K562 (cell line): Measurements from ENCODE around the gene PATE4. TPM values are rescaled to one million over a fixed set of nuclear protein-coding genes. Genes with fewer than 3 reads are reported as not detected.

ENCODE experiments used
- LCOR ChIP-seq: sonication (generic); formaldehyde crosslinking; IDR thresholded peaks from 2 replicates; pipeline ENCODE4 v1.8.0; 2022; ENCODE audit warnings: mild to moderate bottlenecking, missing genetic modification reagents
- PHB2 ChIP-seq: fragments of 450-650 bp; IDR thresholded peaks from 2 replicates; pipeline ENCODE4 v1.6.1; 2017; ENCODE audit warnings: low read depth
- PHTF2 ChIP-seq: fragments of 250-450 bp; sonication (Bioruptor Pico); IDR thresholded peaks from 2 replicates; pipeline ENCODE4 v1.5.0; 2021; ENCODE audit warnings: mild to moderate bottlenecking
- POLR2AphosphoS2 ChIP-seq: IDR thresholded peaks from 2 replicates; pipeline ENCODE4 v1.6.1; 2012; ENCODE audit warnings: low read length, improper control_type of control experiment
- PYGO2 ChIP-seq: fragments of 450-650 bp; IDR thresholded peaks from 2 replicates; pipeline ENCODE4 v1.6.1; 2016; ENCODE audit warnings: mild to moderate bottlenecking, missing genetic modification characterization, moderate library complexity, missing compliant biosample characterization
- STAG1 ChIP-seq: sonication (generic); formaldehyde crosslinking; IDR thresholded peaks from 2 replicates; pipeline ENCODE4 v1.5.0; 2020; ENCODE audit warnings: missing genetic modification reagents, borderline replicate concordance
- WHSC1 ChIP-seq: IDR thresholded peaks from one replicate; pipeline ENCODE4 v1.6.1; 2012; ENCODE audit warnings: low read length, control low read depth, inconsistent platforms
- polyA plus RNA-seq, 8 experiments: library from polyadenylated mRNA; depleted of rRNA in 4 of 8; stranded (reverse) in 5 of 8; unstranded in 3 of 8; fragments of >200 nt; fragmentation: Nextera tagmentation in 2 of 8; fragmentation: Illumina TruSeq in 1 of 8; extraction: Ambion mirVana in 2 of 8; extraction: Trizol in 1 of 8; gene quantifications; 2 replicates each; pipeline versions ENCODE4 v1.2.1 to v1.2.3, GENCODE V29; 2011 to 2014; ENCODE audit warnings: inconsistent platforms in 1 of 8, missing spikeins in 1 of 8
- total RNA-seq, 7 experiments: library from RNA; depleted of rRNA in 6 of 7; stranded (reverse); fragments of >200 nt in 6 of 7; fragmentation: Illumina TruSeq in 2 of 7; extraction: Trizol in 2 of 7; gene quantifications; 2 replicates each; pipeline versions ENCODE4 v1.2.1 to v1.2.3, GENCODE V29; 2011 to 2021; ENCODE audit warnings: low replicate concordance in 1 of 7
- TF ChIP-seq, protein P1 (sequence below): fragments of 450-650 bp; IDR thresholded peaks from 2 replicates; pipeline ENCODE4 v1.6.1; 2017; ENCODE audit warnings: mild to moderate bottlenecking, moderate library complexity
- TF ChIP-seq, protein P2 (sequence below): fragments of 250-450 bp; sonication (Bioruptor Pico); IDR thresholded peaks from 2 replicates; pipeline ENCODE4 v1.4.0; 2020
- TF ChIP-seq, protein P3 (sequence below): sonication (generic); formaldehyde crosslinking; IDR thresholded peaks from 2 replicates; pipeline ENCODE4 v1.8.0; 2022; ENCODE audit warnings: mild to moderate bottlenecking, missing genetic modification reagents, borderline replicate concordance
- TF ChIP-seq, protein P4 (sequence below): sonication (generic); formaldehyde crosslinking; IDR thresholded peaks from 2 replicates; pipeline ENCODE4 v1.8.1; 2023; ENCODE audit warnings: mild to moderate bottlenecking, missing genetic modification reagents, moderate library complexity
- TF ChIP-seq, protein P5 (sequence below), 2 experiments: IDR thresholded peaks; 2 replicates each; pipeline ENCODE4 v1.6.1; 2011; ENCODE audit warnings: borderline replicate concordance in 1 of 2, control low read depth in 1 of 2, low read depth in 1 of 2, low read length in 1 of 2, mild to moderate bottlenecking in 1 of 2, mixed read lengths in 1 of 2, moderate library complexity in 1 of 2; ENCODE audit not compliant: insufficient read depth in 1 of 2, insufficient read length in 1 of 2, poor library complexity in 1 of 2, severe bottlenecking in 1 of 2; ENCODE audit errors: extremely low read depth in 1 of 2

Gene PATE4
- total and polyA plus RNA-seq, 9 of the 15 experiments (the other 6 are each of a cell fraction or from before 2014, with no cell fraction given), result not detected

DNA sequence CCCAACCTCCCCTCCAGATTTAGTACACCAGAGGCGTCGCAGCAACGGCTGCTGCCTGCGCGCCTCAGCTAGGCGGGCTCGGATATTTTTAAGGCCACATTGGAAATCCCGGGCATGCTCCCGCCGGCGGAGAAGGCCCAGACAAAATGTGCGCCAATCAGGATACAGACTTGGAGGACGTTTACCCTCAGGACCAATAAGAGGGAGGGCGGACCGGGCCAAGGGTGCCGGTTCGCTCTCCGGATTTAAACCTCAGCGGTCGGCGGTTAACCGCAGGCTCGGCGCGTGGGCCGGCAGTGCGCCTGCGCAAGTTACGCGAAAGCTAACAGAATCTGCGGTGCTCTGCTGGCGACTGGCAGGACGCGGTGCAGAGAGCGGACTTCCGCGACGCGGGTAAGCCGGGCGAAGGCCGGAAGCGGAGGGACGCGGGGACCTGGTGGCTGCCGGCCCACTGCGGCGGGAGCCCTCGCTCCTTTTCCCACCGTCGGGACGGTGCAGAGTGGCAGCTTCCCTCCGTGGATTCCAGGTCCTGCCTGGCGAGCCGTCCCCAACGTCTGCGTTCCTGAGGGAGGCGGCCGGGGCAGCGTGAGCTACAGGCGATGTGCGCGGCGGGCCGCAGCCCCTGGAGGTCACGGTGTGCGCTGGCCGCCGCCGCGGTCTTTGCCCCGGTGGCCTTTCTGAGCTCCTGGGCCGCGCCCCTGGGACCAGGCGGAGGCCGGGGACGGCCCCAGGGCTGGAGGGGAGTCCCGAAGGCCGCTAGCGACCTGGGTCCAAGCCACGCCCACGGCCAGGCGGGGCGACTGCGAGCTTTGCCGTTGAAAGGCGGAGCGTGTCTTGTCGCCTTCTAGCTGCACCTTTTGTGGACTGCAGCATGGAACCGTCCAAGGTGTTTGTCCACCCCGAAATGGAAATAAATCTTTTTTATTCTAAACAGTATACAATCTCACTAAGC is 54.5 kb downstream of the PATE4 start, which contains the start of gene HYLS1 (continued):
- TF ChIP-seq, protein P1, sequence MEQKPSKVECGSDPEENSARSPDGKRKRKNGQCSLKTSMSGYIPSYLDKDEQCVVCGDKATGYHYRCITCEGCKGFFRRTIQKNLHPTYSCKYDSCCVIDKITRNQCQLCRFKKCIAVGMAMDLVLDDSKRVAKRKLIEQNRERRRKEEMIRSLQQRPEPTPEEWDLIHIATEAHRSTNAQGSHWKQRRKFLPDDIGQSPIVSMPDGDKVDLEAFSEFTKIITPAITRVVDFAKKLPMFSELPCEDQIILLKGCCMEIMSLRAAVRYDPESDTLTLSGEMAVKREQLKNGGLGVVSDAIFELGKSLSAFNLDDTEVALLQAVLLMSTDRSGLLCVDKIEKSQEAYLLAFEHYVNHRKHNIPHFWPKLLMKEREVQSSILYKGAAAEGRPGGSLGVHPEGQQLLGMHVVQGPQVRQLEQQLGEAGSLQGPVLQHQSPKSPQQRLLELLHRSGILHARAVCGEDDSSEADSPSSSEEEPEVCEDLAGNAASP, result no peak
- TF ChIP-seq PHTF2 (CRISPR knock-in tag) (no peak), POLR2AphosphoS2 (no peak; the same call in 1 of the 2 replicates), WHSC1 (no peak), LCOR (CRISPR knock-in tag) (no peak), PHB2 (no peak), STAG1 (CRISPR knock-in tag) (no peak), PYGO2 (tag) (no peak)
- TF ChIP-seq, protein P2, sequence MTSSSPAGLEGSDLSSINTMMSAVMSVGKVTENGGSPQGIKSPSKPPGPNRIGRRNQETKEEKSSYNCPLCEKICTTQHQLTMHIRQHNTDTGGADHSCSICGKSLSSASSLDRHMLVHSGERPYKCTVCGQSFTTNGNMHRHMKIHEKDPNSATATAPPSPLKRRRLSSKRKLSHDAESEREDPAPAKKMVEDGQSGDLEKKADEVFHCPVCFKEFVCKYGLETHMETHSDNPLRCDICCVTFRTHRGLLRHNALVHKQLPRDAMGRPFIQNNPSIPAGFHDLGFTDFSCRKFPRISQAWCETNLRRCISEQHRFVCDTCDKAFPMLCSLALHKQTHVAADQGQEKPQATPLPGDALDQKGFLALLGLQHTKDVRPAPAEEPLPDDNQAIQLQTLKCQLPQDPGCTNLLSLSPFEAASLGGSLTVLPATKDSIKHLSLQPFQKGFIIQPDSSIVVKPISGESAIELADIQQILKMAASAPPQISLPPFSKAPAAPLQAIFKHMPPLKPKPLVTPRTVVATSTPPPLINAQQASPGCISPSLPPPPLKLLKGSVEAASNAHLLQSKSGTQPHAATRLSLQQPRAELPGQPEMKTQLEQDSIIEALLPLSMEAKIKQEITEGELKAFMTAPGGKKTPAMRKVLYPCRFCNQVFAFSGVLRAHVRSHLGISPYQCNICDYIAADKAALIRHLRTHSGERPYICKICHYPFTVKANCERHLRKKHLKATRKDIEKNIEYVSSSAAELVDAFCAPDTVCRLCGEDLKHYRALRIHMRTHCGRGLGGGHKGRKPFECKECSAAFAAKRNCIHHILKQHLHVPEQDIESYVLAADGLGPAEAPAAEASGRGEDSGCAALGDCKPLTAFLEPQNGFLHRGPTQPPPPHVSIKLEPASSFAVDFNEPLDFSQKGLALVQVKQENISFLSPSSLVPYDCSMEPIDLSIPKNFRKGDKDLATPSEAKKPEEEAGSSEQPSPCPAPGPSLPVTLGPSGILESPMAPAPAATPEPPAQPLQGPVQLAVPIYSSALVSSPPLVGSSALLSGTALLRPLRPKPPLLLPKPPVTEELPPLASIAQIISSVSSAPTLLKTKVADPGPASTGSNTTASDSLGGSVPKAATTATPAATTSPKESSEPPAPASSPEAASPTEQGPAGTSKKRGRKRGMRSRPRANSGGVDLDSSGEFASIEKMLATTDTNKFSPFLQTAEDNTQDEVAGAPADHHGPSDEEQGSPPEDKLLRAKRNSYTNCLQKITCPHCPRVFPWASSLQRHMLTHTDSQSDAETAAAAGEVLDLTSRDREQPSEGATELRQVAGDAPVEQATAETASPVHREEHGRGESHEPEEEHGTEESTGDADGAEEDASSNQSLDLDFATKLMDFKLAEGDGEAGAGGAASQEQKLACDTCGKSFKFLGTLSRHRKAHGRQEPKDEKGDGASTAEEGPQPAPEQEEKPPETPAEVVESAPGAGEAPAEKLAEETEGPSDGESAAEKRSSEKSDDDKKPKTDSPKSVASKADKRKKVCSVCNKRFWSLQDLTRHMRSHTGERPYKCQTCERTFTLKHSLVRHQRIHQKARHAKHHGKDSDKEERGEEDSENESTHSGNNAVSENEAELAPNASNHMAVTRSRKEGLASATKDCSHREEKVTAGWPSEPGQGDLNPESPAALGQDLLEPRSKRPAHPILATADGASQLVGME (CRISPR knock-in tag), result 0 out of 2 replicates have a peak, but pooled peaks have one; percentile 45
- TF ChIP-seq, protein P3, sequence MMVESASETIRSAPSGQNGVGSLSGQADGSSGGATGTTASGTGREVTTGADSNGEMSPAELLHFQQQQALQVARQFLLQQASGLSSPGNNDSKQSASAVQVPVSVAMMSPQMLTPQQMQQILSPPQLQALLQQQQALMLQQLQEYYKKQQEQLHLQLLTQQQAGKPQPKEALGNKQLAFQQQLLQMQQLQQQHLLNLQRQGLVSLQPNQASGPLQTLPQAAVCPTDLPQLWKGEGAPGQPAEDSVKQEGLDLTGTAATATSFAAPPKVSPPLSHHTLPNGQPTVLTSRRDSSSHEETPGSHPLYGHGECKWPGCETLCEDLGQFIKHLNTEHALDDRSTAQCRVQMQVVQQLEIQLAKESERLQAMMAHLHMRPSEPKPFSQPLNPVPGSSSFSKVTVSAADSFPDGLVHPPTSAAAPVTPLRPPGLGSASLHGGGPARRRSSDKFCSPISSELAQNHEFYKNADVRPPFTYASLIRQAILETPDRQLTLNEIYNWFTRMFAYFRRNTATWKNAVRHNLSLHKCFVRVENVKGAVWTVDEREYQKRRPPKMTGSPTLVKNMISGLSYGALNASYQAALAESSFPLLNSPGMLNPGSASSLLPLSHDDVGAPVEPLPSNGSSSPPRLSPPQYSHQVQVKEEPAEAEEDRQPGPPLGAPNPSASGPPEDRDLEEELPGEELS (CRISPR knock-in tag), result no peak
- TF ChIP-seq, protein P4, sequence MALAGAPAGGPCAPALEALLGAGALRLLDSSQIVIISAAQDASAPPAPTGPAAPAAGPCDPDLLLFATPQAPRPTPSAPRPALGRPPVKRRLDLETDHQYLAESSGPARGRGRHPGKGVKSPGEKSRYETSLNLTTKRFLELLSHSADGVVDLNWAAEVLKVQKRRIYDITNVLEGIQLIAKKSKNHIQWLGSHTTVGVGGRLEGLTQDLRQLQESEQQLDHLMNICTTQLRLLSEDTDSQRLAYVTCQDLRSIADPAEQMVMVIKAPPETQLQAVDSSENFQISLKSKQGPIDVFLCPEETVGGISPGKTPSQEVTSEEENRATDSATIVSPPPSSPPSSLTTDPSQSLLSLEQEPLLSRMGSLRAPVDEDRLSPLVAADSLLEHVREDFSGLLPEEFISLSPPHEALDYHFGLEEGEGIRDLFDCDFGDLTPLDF (CRISPR knock-in tag), result no peak
- TF ChIP-seq, protein P5, sequence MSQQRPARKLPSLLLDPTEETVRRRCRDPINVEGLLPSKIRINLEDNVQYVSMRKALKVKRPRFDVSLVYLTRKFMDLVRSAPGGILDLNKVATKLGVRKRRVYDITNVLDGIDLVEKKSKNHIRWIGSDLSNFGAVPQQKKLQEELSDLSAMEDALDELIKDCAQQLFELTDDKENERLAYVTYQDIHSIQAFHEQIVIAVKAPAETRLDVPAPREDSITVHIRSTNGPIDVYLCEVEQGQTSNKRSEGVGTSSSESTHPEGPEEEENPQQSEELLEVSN (IDR thresholded peaks at IDR 0.05; ENCODE audit: borderline replicate concordance in 1 of 2, extremely low read depth in 1 of 2, insufficient read depth in 1 of 2, insufficient read length in 1 of 2, low read depth in 1 of 2, low read length in 1 of 2, poor library complexity in 1 of 2, severe bottlenecking in 1 of 2), result peak; percentile 53 to 75
